ENCODE data around the gene MMP19.

The MMP19 gene

GRCh38 chr12:55815473-55815872, 27.3 kb downstream of the MMP19 start:
- no peak for DNase-seq (ENCODE audit: low read depth in 2 of 2)

GRCh38 chr12:55814257-55814656, 28.5 kb downstream of the MMP19 start:
- DNase-seq (ENCODE audit: low read depth in 2 of 2): no peak

GRCh38 chr12:55812088-55812487, 30.6 kb downstream of the MMP19 start:
- no peak for DNase-seq (ENCODE audit: low read depth in 2 of 2)

GRCh38 chr12:55809274-55809673, 33.5 kb downstream of the MMP19 start:
- DNase-seq (ENCODE audit: low read depth in 2 of 2): no peak

- no peak for DNase-seq (ENCODE audit: low read depth in 2 of 2)
These were observed 35.8 kb downstream of the MMP19 start for GRCh38 chr12:55806982-55807381.

GRCh38 chr12:55797550-55797949, 45.2 kb downstream of the MMP19 start:
- DNase-seq (ENCODE audit: low read depth in 2 of 2): no peak

- no peak for DNase-seq (ENCODE audit: low read depth in 2 of 2)
These were observed 45.7 kb downstream of the MMP19 start for GRCh38 chr12:55797068-55797467.

GRCh38 chr12:55795950-55796349, 46.8 kb downstream of the MMP19 start:
- no peak for DNase-seq (ENCODE audit: low read depth in 2 of 2)

GRCh38 chr12:55789893-55790292, 52.8 kb downstream of the MMP19 start:
- no peak for DNase-seq (ENCODE audit: low read depth in 2 of 2)

GRCh38 chr12:55789171-55789570, 53.6 kb downstream of the MMP19 start:
- no peak for DNase-seq (ENCODE audit: low read depth in 2 of 2)

GRCh38 chr12:55788546-55788945, 54.2 kb downstream of the MMP19 start:
- no peak for DNase-seq (ENCODE audit: low read depth in 2 of 2)
